ENCODE data around the gene ZNF330.

Gene ZNF330

DNA sequence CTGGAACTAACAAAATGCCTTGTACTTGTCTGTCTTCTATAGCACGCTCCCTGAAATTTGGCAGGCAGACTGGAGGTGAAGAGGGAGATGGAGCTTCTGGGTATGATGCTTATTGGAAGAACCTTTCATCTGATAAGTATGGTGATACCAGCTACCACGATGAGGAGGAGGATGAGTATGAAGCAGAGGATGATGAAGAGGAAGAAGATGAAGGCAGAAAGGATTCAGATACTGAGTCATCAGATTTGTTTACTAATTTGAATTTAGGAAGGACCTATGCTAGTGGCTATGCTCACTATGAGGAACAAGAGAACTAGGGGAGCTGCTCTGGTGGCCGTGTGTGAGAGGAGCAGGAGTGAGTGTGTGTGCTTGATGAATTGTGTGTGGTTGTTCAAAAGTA, 13.0 kb downstream of the ZNF330 start:
- no peak for DNase-seq (ENCODE audit: low spot score)

DNA sequence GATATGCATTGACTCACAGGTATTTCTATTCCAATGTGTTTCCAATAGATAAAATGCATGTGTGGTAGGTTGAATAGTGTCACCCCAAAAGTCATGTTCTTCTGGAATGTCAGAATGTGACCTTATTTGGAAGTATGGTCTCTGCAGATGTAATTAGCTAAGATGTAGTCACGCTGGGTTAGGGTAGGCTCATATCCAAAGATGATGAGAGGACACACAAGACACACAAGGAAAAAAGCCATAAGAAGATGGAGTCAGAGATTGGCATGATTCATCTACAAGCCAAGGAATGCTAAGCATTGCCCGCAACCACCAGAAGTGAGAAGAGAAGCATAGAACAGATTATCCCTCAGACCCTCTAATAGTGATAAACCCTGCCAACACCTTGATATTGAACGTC, 17.5 kb downstream of the ZNF330 start:
- no peak for DNase-seq (ENCODE audit: low spot score)

DNA sequence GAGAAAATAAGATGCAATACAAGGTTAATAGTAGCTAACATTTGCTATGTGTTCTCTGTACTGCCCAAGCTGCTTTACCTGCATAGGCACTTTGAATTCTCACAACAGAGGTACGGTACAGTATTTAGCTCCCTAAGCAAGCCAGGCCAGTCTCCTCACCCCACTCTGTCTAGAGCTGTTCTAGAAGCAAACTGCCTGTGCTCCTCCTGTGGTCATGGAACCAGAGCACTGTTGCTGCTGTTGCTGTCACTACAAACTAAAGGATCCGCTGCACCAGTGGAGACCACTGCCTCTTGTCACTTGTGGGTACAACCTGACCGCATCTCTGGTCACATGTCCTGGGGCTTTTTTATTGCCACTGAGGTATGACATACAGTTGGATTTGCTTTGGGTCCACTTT, 19.6 kb downstream of the ZNF330 start:
- DNase-seq (ENCODE audit: low spot score), result no peak

DNA sequence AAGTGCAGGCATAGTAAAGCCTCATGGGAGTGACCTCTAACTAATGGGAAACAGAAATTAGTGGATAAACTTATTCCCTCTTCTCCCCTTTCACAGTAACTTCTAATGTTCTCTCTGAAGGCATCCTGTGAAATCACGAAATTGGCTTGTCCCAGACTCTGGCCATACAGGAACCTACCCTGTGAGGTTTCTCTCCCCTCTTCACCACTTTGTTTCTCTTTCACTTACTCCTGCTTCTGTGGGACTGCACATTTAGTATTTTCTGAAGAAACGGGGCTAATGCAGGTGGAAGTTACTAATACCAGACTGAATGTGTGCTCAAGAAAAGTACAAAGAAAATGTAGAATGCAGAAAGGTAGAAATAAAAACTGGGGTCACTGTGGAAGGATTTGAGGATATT, 20.0 kb downstream of the ZNF330 start:
- DNase-seq (ENCODE audit: low spot score), result no peak

DNA sequence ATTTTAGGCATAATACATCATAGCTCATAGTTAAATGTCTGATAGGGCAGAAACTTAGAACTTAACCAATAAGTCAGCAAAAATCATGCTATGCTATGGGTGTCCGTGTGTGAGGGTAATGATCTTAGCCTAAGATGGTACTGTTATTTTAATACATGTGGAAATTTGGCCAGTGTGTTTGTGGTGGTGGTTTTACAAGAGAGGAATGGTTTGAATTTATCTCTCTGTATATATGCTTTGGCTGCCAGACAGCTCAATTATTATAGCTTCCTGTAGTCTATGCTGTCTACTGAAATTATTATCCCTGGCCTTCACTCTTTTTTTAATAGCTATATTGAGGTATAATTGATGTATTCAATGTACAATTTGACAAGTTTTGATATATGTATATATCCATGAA, 21.3 kb downstream of the ZNF330 start:
- DNase-seq (ENCODE audit: low spot score), result no peak

DNA sequence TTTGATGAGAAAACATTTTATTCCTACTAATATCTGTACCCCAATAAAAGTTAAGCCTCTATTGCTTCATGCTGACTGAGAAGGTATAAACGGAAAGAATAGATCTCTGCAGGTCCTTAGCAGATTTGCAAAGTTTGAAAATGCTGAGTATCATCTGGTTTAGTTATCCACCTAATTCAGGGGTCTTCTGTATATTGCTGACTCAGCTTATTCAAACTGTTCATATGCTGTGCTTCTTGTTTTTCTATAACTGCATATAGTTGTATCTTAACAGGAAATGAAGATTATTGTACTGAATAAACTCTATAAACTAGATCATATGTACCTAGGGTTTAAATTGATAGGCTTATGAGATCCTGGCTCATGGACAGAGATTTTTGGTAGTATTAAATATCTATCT, 23.7 kb downstream of the ZNF330 start:
- no peak for DNase-seq (ENCODE audit: low spot score)

GRCh38 chr4:141246243-141246642, 25.5 kb downstream of the ZNF330 start:
- no peak for DNase-seq (ENCODE audit: low spot score)

GRCh38 chr4:141246683-141247429, 26.2 kb downstream of the ZNF330 start:
- no peak for DNase-seq (ENCODE audit: low spot score)

DNA sequence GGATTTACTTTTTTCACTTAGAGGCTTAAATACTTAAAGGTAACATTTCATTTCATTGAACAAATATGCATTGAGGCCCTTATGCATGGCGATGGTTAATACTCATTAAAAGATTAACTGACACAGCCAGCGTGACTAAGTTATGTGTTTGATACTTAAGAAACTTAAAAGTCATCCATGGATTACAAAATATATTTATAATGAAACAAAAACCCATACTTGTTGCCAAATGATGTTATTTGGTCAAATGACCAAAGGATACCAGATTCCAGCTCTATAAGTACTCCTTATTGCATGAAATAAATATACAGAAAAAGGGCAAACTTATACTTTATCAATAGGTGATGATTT, 26.7 kb downstream of the ZNF330 start:
- no peak for DNase-seq (ENCODE audit: low spot score)

GRCh38 chr4:141248029-141248428, 27.3 kb downstream of the ZNF330 start:
- DNase-seq (ENCODE audit: low spot score), result no peak

- no peak for DNase-seq (ENCODE audit: low spot score)
Measured at GRCh38 chr4:141248486-141248885, 27.8 kb downstream of the ZNF330 start.

DNA sequence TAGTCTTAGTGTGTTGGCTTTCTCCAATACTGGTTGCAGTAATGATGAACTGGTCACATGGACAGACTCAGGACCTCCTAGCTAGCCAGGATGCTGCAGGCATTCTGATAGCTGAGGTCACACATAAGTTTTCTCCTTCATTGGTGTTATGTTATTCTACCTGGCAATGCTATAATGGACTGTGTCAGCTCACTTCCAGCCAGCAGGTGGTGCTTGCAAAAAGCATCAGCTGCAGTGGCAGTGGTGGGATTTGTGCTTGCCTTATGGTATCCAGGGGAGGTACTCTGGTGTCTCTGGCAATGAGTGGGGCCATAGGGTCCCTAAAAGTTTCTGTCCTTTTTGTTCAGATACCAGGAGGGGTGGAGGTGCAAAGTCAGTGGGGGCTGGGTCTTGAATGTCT, 33.6 kb downstream of the ZNF330 start:
- DNase-seq (ENCODE audit: low spot score), result no peak

DNA sequence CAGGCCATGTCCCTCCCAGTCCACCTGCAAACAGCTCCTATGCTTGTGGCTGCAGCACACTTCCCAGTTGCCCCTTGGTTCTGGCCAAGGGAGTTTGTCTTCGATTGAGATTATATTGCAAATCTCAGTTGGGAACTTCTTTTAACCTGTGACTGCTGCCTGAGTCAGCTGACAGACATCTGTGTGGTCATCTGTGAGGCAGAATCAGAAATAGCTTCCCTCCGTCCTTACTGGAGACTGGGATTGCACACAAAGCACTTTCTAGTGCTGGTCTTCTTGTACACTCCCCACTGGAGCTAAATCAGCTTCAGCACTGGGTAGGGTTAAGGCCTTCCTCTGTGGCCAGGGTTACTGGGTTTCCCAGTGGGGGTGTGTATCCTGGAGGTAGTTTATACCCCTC, 34.3 kb downstream of the ZNF330 start:
- DNase-seq (ENCODE audit: low spot score), result no peak

GRCh38 chr4:141258558-141258957, 37.9 kb downstream of the ZNF330 start:
- no peak for DNase-seq (ENCODE audit: low spot score)

DNA sequence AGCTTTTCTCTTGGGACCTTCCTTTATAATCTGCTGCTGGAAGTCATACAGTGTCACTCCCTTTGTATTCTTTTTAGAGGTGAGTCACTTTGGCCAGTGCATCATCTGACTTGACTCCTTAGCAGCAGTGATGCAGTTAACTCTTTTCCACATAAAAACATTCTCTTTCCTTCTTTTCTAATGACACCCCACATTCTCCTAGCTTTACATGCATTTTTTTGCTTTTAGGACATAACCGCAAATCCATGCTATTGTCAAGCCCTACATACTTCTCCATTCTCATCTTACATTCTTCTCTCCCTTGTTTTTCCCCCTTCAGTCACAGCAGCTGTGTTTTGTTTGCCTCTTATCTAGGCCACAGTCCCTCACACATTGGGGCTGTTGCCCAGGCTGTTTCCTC, 55.1 kb downstream of the ZNF330 start:
- no peak for DNase-seq (ENCODE audit: low spot score)

GRCh38 chr4:141283152-141283551, 62.5 kb downstream of the ZNF330 start:
- DNase-seq (ENCODE audit: low spot score), result no peak

GRCh38 chr4:141283563-141283962, 62.9 kb downstream of the ZNF330 start:
- DNase-seq (ENCODE audit: low spot score), result no peak
